Measurements from ENCODE around the gene MAPK9. TPM values are rescaled to one million over a fixed set of nuclear protein-coding genes. Genes with fewer than 3 reads are reported as not detected.

Gene MAPK9
- total and polyA plus RNA-seq, 9 of the 15 experiments (the other 6 are each of a cell fraction or from before 2014, with no cell fraction given), result 4.8 to 58.0 (median 29.9) TPM

DNA sequence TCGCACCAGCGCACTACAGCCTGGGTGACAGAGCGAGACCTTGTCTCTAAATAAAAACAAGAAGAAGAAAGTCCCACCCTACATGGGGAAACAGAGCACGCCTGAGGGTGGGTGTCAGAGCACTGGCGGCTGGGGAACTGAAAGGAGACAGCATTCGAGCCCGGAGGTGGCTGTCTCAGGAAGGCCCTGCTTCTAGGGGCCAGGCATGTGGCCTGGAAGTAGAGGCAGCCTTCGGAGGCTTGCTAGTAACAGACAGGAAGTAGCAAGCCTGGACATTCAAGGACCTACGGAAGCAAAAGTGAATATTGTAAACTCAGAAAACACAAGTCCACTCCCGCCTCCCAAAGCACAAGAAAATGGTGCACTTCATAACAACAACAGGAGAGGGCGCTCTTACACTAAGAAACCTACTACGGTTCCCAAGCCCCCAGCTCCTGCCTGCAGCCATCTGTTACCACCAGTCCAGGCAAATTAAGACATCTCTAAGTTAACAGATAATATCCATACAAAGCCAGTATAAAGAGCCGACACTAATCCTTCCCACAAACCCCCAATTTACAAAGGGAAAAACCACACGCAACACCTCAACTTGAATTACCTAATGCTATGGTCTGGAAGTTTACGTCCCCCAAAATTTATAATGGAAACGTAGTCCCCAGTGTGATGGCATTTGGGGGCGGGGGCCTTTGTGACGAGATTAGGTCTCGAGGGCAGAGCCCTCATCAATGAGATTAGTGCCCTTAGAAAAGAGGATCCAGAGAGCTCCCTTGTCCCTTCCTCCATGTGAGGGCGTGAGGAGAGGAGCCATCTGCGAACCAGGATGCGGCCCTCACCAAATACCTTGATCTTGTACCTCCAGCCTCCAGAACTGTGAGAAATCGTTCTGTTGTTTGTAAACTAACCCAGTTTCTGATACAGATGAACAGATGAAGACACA is 90.6 kb downstream of the MAPK9 start (continued):
- TF ChIP-seq, protein P1, sequence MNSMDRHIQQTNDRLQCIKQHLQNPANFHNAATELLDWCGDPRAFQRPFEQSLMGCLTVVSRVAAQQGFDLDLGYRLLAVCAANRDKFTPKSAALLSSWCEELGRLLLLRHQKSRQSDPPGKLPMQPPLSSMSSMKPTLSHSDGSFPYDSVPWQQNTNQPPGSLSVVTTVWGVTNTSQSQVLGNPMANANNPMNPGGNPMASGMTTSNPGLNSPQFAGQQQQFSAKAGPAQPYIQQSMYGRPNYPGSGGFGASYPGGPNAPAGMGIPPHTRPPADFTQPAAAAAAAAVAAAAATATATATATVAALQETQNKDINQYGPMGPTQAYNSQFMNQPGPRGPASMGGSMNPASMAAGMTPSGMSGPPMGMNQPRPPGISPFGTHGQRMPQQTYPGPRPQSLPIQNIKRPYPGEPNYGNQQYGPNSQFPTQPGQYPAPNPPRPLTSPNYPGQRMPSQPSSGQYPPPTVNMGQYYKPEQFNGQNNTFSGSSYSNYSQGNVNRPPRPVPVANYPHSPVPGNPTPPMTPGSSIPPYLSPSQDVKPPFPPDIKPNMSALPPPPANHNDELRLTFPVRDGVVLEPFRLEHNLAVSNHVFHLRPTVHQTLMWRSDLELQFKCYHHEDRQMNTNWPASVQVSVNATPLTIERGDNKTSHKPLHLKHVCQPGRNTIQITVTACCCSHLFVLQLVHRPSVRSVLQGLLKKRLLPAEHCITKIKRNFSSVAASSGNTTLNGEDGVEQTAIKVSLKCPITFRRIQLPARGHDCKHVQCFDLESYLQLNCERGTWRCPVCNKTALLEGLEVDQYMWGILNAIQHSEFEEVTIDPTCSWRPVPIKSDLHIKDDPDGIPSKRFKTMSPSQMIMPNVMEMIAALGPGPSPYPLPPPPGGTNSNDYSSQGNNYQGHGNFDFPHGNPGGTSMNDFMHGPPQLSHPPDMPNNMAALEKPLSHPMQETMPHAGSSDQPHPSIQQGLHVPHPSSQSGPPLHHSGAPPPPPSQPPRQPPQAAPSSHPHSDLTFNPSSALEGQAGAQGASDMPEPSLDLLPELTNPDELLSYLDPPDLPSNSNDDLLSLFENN (IDR thresholded peaks at IDR 0.05; ENCODE audit: low read depth in 2 of 2, low read length in 2 of 2), result no peak
- TF ChIP-seq RUNX1 (IDR thresholded peaks at IDR 0.05; ENCODE audit: low read depth), result no peak
- TF ChIP-seq RBM15 (IDR thresholded peaks at IDR 0.05; ENCODE audit: insufficient read depth, low read length), result no peak
- peak; percentile 52 for TF ChIP-seq SMC3 (conservative IDR thresholded peaks at IDR 0.05; ENCODE audit: insufficient read depth, low read depth, low read length)
- TF ChIP-seq, protein P2, sequence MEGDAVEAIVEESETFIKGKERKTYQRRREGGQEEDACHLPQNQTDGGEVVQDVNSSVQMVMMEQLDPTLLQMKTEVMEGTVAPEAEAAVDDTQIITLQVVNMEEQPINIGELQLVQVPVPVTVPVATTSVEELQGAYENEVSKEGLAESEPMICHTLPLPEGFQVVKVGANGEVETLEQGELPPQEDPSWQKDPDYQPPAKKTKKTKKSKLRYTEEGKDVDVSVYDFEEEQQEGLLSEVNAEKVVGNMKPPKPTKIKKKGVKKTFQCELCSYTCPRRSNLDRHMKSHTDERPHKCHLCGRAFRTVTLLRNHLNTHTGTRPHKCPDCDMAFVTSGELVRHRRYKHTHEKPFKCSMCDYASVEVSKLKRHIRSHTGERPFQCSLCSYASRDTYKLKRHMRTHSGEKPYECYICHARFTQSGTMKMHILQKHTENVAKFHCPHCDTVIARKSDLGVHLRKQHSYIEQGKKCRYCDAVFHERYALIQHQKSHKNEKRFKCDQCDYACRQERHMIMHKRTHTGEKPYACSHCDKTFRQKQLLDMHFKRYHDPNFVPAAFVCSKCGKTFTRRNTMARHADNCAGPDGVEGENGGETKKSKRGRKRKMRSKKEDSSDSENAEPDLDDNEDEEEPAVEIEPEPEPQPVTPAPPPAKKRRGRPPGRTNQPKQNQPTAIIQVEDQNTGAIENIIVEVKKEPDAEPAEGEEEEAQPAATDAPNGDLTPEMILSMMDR (IDR thresholded peaks at IDR 0.05 in 2 of 3, conservative IDR thresholded peaks at IDR 0.05 in 1 of 3; ENCODE audit: insufficient read depth in 2 of 3, low read depth in 1 of 3, low read length in 3 of 3), result peak; percentile 77 to 85 (median 78)
- no peak for TF ChIP-seq CCNT2 (IDR thresholded peaks at IDR 0.05; ENCODE audit: borderline replicate concordance, extremely low read depth, insufficient read length, low read depth, low read length)
- TF ChIP-seq, protein P3, sequence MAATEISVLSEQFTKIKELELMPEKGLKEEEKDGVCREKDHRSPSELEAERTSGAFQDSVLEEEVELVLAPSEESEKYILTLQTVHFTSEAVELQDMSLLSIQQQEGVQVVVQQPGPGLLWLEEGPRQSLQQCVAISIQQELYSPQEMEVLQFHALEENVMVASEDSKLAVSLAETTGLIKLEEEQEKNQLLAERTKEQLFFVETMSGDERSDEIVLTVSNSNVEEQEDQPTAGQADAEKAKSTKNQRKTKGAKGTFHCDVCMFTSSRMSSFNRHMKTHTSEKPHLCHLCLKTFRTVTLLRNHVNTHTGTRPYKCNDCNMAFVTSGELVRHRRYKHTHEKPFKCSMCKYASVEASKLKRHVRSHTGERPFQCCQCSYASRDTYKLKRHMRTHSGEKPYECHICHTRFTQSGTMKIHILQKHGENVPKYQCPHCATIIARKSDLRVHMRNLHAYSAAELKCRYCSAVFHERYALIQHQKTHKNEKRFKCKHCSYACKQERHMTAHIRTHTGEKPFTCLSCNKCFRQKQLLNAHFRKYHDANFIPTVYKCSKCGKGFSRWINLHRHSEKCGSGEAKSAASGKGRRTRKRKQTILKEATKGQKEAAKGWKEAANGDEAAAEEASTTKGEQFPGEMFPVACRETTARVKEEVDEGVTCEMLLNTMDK (IDR thresholded peaks at IDR 0.05; ENCODE audit: borderline replicate concordance, insufficient read depth, low read depth, low read length, poor library complexity, severe bottlenecking), result no peak
- no peak for TF ChIP-seq MBD2 (IDR thresholded peaks at IDR 0.05; ENCODE audit: borderline replicate concordance, low read depth)
- no peak for TF ChIP-seq ZNF696 (CRISPR knock-in tag; conservative IDR thresholded peaks at IDR 0.05)
- TF ChIP-seq, protein P4, sequence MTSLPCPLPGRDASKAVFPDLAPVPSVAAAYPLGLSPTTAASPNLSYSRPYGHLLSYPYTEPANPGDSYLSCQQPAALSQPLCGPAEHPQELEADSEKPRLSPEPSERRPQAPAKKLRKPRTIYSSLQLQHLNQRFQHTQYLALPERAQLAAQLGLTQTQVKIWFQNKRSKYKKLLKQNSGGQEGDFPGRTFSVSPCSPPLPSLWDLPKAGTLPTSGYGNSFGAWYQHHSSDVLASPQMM (CRISPR knock-in tag; IDR thresholded peaks at IDR 0.05), result no peak
- TF ChIP-seq RAD21 (CRISPR knock-in tag; conservative IDR thresholded peaks at IDR 0.05 in 1 of 2, IDR thresholded peaks at IDR 0.05 in 1 of 2), result peak; percentile 32 to 81
- TF ChIP-seq, protein P5, sequence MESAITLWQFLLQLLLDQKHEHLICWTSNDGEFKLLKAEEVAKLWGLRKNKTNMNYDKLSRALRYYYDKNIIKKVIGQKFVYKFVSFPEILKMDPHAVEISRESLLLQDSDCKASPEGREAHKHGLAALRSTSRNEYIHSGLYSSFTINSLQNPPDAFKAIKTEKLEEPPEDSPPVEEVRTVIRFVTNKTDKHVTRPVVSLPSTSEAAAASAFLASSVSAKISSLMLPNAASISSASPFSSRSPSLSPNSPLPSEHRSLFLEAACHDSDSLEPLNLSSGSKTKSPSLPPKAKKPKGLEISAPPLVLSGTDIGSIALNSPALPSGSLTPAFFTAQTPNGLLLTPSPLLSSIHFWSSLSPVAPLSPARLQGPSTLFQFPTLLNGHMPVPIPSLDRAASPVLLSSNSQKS (CRISPR knock-in tag; IDR thresholded peaks at IDR 0.05), result no peak
- TF ChIP-seq RBM14 (IDR thresholded peaks at IDR 0.05; ENCODE audit: borderline replicate concordance, insufficient read depth, low read depth, low read length), result no peak

Measured in K562 (cell line).